Chondrocyte (in vitro differentiated cells): Measurements from ENCODE around the gene NRN1L. TPM values are rescaled to one million over a fixed set of nuclear protein-coding genes. Genes with fewer than 3 reads are reported as not detected.
"Not testable (repeated sequence)": the region's sequence is repeated elsewhere in the genome, so short reads cannot be mapped to it uniquely, and the experiment has no call there.

Experiments
- DNase-seq: peaks from one replicate; pipeline ENCODE4 v3.0.0; 2021; ENCODE audit warnings: mixed read lengths, low spot score
- H3K27ac Mint-ChIP-seq: one replicate; pipeline ENCODE4 v1.8.0; 2021; ENCODE audit warnings: mild to moderate bottlenecking, moderate library complexity, mixed read lengths; ENCODE audit not compliant: unreplicated experiment
- H3K27me3 Mint-ChIP-seq: 2 replicates; pipeline ENCODE4 v1.8.0; 2021; ENCODE audit warnings: low read depth, mixed read lengths
- H3K36me3 Mint-ChIP-seq: 2 replicates; pipeline ENCODE4 v1.8.0; 2021; ENCODE audit warnings: low read depth, mixed read lengths
- H3K4me1 Mint-ChIP-seq: 2 replicates; pipeline ENCODE4 v1.8.0; 2021; ENCODE audit warnings: low read depth, mild to moderate bottlenecking, mixed read lengths
- H3K4me3 Mint-ChIP-seq: one replicate; pipeline ENCODE4 v1.8.0; 2021; ENCODE audit warnings: mild to moderate bottlenecking, moderate library complexity, mixed read lengths; ENCODE audit not compliant: unreplicated experiment
- H3K9me3 Mint-ChIP-seq: 2 replicates; pipeline ENCODE4 v1.8.0; 2021; ENCODE audit warnings: low read depth, mixed read lengths
- CTCF ChIP-seq: fragments of 200-600 bp; sonication (generic); IDR thresholded peaks from 2 replicates; pipeline ENCODE4 v1.5.0; 2021; ENCODE audit warnings: antibody characterized with exemption, mild to moderate bottlenecking, moderate library complexity
- long read RNA-seq: library from polyadenylated mRNA; stranded (forward); transcript quantifications from one replicate; pipeline ENCODE4 v2.0.0, GENCODE V29; 2021
- total RNA-seq: library from RNA; stranded (reverse); gene quantifications from 3 replicates; pipeline ENCODE4 v1.2.1, GENCODE V29; 2021

Gene NRN1L
- total RNA-seq: 0.57 TPM in 1 of 3 replicates, not detected in the others
- long read RNA-seq, partial matches to known transcripts: 0 of 1 reads
- long read RNA-seq, other reads (novel, unspliced or antisense): 0 of 1 reads

GRCh38 chr16:67884684-67885083, at the start of gene NRN1L:
Gene NRN1L (plus strand): TSS chr16:67884885. CDS start chr16:67884904, 19 bp downstream.
- Mint-ChIP-seq H3K4me3 (no peak within 1 kb of the TSS), H3K36me3 (peaks cover 21% of the 10 kb centered on the region), H3K4me1 (peaks cover 4% of the 10 kb centered on the region), H3K9me3 (no peaks in the 10 kb centered on the region), H3K27ac (no peak within 1 kb of the TSS), H3K27me3 (no peaks in the 10 kb centered on the region)
- DNase-seq: peak; percentile 95
- no peak for TF ChIP-seq CTCF

- H3K27me3 Mint-ChIP-seq, H3K9me3 Mint-ChIP-seq, H3K27ac Mint-ChIP-seq, DNase-seq, H3K4me3 Mint-ChIP-seq, H3K36me3 Mint-ChIP-seq: not testable (repeated sequence)
- H3K4me1 Mint-ChIP-seq: peaks cover 20% of the 10 kb centered on the region
Observed at GRCh38 chr16:67837190-67837589, 47.5 kb upstream of the NRN1L start.

GRCh38 chr16:67837811-67838210, 46.9 kb upstream of the NRN1L start:
- DNase-seq: no peak
- Mint-ChIP-seq H3K9me3 (no peaks in the 10 kb centered on the region), H3K4me3 (no peak overlapping the region), H3K36me3 (peaks cover 2% of the 10 kb centered on the region), H3K27ac (no peak overlapping the region), H3K4me1 (peaks cover 14% of the 10 kb centered on the region), H3K27me3 (no peaks in the 10 kb centered on the region)
- TF ChIP-seq CTCF: no peak

GRCh38 chr16:67841198-67841815, 43.4 kb upstream of the NRN1L start:
- Mint-ChIP-seq H3K27me3 (no peaks in the 10 kb centered on the region), H3K4me1 (peaks cover 38% of the 10 kb centered on the region), H3K9me3 (no peaks in the 10 kb centered on the region), H3K27ac (peak overlapping the region; percentile 97), H3K4me3 (peak overlapping the region; percentile 89), H3K36me3 (peaks cover 2% of the 10 kb centered on the region)
- no peak for DNase-seq
- no peak for TF ChIP-seq CTCF

GRCh38 chr16:67841816-67842508, 42.7 kb upstream of the NRN1L start, which contains the start of gene THAP11:
Gene THAP11 (plus strand): TSS chr16:67842320. CDS start chr16:67842555, 235 bp downstream.
- Mint-ChIP-seq H3K27ac (peak within 1 kb of the TSS; percentile 97), H3K36me3 (peaks cover 2% of the 10 kb centered on the region), H3K4me1 (peaks cover 38% of the 10 kb centered on the region), H3K9me3 (no peaks in the 10 kb centered on the region), H3K4me3 (peak within 1 kb of the TSS; percentile 91), H3K27me3 (no peaks in the 10 kb centered on the region)
- peak; percentile 85 for TF ChIP-seq CTCF
- peak; percentile 96 for DNase-seq
